Omental fat pad (tissue), 4 donors: ENCODE data around the gene AGAP1. TPM values are rescaled to one million over a fixed set of nuclear protein-coding genes. Genes with fewer than 3 reads are reported as not detected.

Experiments
- ATAC-seq: fragments of 150-250 bp; one replicate; pipeline ENCODE4 v1.9.1; 2016; ENCODE audit warnings: mild to moderate bottlenecking, moderate library complexity; ENCODE audit not compliant: low FRiP score
- DNase-seq: peaks from one replicate; pipeline ENCODE4 v3.0.0-alpha.2; 2019; ENCODE audit warnings: low spot score
- CTCF ChIP-seq, 3 donors: fragments of 450-650 bp; IDR thresholded peaks; one replicate each; pipeline ENCODE4 v1.5.1; 2016 to 2017; ENCODE audit warnings: antibody characterized with exemption in 3 of 3, mild to moderate bottlenecking in 3 of 3, moderate library complexity in 2 of 3
- total RNA-seq, 4 donors: library from RNA; depleted of rRNA; stranded (reverse); fragments of >200 nt; gene quantifications; one replicate each; pipeline ENCODE4 v1.1.0, GENCODE V29; 2016

AGAP1 gene
- total RNA-seq, 4 donors from 2014 or later = 15.5 to 24.3 (median 16.2) TPM

- no peak for DNase-seq
- no peak for TF ChIP-seq CTCF (IDR thresholded peaks at IDR 0.05)
- no peak for ATAC-seq
These were observed 13.3 kb downstream of the AGAP1 start for GRCh38 chr2:235506997-235507615.

DNA sequence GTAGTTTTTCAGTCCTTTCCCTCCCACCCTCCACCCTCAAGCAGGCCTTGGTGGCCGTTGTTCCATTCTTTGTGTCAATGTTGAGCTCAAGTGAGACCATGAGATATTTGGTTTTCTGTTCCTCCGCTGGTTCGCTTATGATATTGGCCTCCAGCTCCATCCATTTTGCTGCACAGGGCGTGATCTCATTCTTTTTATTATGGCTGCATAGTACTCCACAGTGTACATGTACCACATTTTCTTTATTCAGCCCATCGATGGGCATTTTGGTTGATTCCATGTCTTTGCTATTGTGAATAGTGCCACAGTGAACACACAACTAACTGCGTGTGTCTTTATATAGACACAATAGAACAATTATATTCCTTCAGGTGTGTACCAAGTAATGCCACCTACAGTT, 14.1 kb downstream of the AGAP1 start:
- no peak for ATAC-seq
- no peak for DNase-seq
- no peak for TF ChIP-seq CTCF (IDR thresholded peaks at IDR 0.05)

- no peak for DNase-seq
- TF ChIP-seq CTCF (IDR thresholded peaks at IDR 0.05) = no peak
- ATAC-seq = no peak
These were observed 14.7 kb downstream of the AGAP1 start for GRCh38 chr2:235508371-235509160.

DNA sequence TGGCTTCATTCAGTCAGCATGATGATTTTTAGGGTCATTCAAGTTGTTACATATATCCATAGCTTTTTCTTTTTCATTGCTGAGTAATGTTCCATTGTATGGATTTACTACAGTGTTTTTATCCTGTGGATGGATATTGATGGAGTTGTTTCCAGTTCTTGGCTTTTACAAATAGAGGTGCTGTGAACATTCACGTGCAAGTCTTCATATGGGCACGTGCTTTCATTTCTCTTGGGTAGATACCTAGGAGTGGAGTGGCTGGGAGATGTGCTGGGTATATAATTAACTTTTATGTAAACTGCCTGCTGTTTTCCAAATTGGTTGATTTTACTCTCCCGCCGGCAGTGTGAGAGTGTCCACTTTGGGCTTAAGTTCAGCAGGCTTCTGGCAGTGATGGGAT, 16.5 kb downstream of the AGAP1 start:
- ATAC-seq (no peak), DNase-seq (no peak)
- TF ChIP-seq CTCF (IDR thresholded peaks at IDR 0.05) = no peak

GRCh38 chr2:235511187-235511661, 17.4 kb downstream of the AGAP1 start:
- peak; percentile 92 for ATAC-seq
- DNase-seq = no peak
- no peak for TF ChIP-seq CTCF (IDR thresholded peaks at IDR 0.05)

DNA sequence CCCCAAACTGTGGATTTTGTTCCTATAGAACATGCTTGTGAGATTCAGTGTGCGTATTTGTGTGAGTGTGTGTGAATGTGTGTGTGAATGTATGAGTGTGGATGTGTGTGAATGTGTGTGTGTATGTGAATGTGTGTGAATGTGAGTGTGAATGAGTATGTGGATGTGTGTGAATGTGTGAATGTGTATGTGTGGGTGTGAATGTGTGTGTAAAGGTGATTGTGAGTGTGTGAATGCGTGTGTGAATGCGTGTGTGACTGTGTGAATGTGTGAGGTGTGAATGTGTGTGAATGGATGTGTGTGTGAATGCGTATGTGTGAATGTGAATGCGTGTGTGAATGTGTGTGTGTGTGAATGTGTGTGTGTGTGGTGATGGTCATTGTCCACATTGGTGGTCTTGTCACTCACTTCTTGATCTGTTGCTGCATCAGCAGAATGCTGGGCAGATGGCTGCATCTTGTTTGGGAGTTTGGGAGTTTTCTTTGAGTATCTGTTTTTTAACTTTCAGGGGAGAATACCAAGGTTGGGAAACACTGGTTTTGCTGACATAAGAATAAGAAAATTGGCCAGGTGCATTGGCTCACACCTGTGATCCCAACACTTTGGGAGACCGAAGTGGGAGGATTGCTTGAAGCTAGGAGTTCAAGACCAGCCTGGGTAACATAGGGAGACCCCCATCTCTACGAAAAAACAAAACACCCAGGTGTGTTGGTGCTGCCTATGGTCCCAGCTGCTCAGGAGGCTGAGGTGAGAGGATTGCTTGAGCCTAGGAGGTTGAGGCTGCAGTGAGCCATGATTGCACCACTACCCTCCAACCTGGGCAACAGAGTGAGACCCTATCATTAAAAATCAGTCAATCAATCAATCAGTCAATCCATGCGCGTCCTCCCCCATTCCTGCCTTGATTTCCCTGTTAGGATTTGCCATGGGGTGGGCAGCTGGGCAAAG, 18.2 kb downstream of the AGAP1 start:
- ATAC-seq = no peak
- no peak for TF ChIP-seq CTCF (IDR thresholded peaks at IDR 0.05)
- DNase-seq = no peak
